ENCODE data around the gene IL7R. TPM values are rescaled to one million over a fixed set of nuclear protein-coding genes. Genes with fewer than 3 reads are reported as not detected.

Gene IL7R
- total and polyA plus RNA-seq, 2 of the 13 experiments (the other 11 are each of a cell fraction or from before 2014, with no cell fraction given): not detected

DNA sequence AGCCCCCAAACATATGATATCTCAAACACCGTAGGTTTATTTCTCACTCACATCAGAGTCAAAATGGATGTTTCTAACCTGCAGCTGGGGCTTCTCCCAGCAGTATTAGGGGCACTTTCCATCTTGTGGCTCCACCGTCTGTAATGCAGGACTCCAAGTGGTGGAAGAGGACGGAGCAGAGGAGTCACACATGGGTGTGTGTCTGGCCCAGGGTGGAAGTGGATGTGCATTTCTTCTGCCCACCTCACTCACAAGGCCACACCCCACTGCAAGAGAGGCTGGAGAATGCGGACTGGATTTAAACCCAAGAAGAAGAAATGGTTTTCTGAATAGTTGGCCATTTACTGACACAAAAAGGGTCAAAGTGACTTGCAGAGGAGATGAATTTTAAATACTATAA, 13.9 kb downstream of the IL7R start (continued):
- TF ChIP-seq, protein P1, sequence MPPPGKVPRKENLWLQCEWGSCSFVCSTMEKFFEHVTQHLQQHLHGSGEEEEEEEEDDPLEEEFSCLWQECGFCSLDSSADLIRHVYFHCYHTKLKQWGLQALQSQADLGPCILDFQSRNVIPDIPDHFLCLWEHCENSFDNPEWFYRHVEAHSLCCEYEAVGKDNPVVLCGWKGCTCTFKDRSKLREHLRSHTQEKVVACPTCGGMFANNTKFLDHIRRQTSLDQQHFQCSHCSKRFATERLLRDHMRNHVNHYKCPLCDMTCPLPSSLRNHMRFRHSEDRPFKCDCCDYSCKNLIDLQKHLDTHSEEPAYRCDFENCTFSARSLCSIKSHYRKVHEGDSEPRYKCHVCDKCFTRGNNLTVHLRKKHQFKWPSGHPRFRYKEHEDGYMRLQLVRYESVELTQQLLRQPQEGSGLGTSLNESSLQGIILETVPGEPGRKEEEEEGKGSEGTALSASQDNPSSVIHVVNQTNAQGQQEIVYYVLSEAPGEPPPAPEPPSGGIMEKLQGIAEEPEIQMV (CRISPR knock-in tag; IDR thresholded peaks at IDR 0.05; ENCODE audit: low read depth): no peak
- no peak for TF ChIP-seq ZNF383 (CRISPR knock-in tag; IDR thresholded peaks at IDR 0.05; ENCODE audit: borderline replicate concordance)
- TF ChIP-seq, protein P2, sequence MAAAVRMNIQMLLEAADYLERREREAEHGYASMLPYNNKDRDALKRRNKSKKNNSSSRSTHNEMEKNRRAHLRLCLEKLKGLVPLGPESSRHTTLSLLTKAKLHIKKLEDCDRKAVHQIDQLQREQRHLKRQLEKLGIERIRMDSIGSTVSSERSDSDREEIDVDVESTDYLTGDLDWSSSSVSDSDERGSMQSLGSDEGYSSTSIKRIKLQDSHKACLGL (CRISPR knock-in tag; IDR thresholded peaks at IDR 0.05): no peak
- TF ChIP-seq ZKSCAN1 (IDR thresholded peaks at IDR 0.05; ENCODE audit: low read length): no peak
- no peak for TF ChIP-seq POLR2AphosphoS5 (IDR thresholded peaks at IDR 0.05; ENCODE audit: low read depth, low read length)
- TF ChIP-seq ZFP62 (CRISPR knock-in tag; IDR thresholded peaks at IDR 0.05): no peak

DNA sequence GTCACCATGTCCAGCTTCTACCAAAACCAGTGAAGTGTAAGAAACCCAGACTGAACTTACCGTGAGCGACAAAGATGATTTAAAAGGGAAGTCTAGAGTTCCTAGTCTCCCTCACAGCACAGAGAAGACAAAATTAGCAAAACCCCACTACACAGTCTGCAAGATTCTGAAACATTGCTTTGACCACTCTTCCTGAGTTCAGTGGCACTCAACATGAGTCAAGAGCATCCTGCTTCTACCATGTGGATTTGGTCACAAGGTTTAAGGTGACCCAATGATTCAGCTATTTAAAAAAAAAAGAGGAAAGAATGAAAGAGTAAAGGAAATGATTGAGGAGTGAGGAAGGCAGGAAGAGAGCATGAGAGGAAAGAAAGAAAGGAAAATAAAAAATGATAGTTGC, 19.8 kb downstream of the IL7R start:
- no peak overlapping the region for H2AFZ ChIP-seq (ENCODE audit: low read length)
- H3K4me2 ChIP-seq (ENCODE audit: low read depth, low read length): no peak overlapping the region
- 77% methylated on average over 2 of the region's 2 CpGs for WGBS (ENCODE audit: low lambda C conversion rate)

More for the DNA sequence above, 19.8 kb downstream of the IL7R start:
- H3K27ac ChIP-seq (ENCODE audit: extremely low read length, insufficient read depth, low read length): no peak overlapping the region
- H3K9me3 ChIP-seq (ENCODE audit: low read length): no peaks in the 10 kb centered on the region
- TF ChIP-seq, protein P3, sequence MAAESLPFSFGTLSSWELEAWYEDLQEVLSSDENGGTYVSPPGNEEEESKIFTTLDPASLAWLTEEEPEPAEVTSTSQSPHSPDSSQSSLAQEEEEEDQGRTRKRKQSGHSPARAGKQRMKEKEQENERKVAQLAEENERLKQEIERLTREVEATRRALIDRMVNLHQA (CRISPR knock-in tag; IDR thresholded peaks at IDR 0.05): no peak
- TF ChIP-seq ZNF775 (CRISPR knock-in tag; IDR thresholded peaks at IDR 0.05; ENCODE audit: borderline replicate concordance): no peak
- TF ChIP-seq, protein P4, sequence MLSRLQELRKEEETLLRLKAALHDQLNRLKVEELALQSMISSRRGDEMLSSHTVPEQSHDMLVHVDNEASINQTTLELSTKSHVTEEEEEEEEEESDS (CRISPR knock-in tag; IDR thresholded peaks at IDR 0.05; ENCODE audit: borderline replicate concordance): no peak
- no peak for TF ChIP-seq ZNF234 (CRISPR knock-in tag; conservative IDR thresholded peaks at IDR 0.05)
- TF ChIP-seq, protein P5, sequence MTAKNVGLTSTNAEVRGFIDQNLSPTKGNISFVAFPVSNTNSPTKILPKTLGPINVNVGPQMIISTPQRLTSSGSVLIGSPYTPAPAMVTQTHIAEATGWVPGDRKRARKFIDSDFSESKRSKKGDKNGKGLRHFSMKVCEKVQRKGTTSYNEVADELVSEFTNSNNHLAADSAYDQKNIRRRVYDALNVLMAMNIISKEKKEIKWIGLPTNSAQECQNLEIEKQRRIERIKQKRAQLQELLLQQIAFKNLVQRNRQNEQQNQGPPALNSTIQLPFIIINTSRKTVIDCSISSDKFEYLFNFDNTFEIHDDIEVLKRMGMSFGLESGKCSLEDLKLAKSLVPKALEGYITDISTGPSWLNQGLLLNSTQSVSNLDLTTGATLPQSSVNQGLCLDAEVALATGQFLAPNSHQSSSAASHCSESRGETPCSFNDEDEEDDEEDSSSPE (CRISPR knock-in tag; IDR thresholded peaks at IDR 0.05): no peak
- TF ChIP-seq ZNF253 (CRISPR knock-in tag; IDR thresholded peaks at IDR 0.05; ENCODE audit: borderline replicate concordance): no peak
- TF ChIP-seq ZNF138 (CRISPR knock-in tag; IDR thresholded peaks at IDR 0.05; ENCODE audit: low read depth): no peak
- TF ChIP-seq SRSF1 (optimal IDR thresholded peaks at IDR 0.05; ENCODE audit: low read depth, low read length): no peak
- no peak for TF ChIP-seq NBN (conservative IDR thresholded peaks at IDR 0.05)
- TF ChIP-seq, protein P6, sequence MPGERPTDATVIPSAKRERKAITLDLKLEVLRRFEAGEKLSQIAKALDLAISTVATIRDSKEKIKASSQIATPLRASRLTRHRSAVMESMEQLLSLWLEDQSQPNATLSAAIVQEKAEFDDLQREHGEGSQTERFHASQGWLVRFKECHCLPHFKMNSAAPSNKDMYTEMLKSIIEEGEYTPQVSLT (CRISPR knock-in tag; IDR thresholded peaks at IDR 0.05; ENCODE audit: borderline replicate concordance, low read depth): no peak
- TF ChIP-seq ZNF121 (CRISPR knock-in tag; IDR thresholded peaks at IDR 0.05): no peak
- TF ChIP-seq, protein P7, sequence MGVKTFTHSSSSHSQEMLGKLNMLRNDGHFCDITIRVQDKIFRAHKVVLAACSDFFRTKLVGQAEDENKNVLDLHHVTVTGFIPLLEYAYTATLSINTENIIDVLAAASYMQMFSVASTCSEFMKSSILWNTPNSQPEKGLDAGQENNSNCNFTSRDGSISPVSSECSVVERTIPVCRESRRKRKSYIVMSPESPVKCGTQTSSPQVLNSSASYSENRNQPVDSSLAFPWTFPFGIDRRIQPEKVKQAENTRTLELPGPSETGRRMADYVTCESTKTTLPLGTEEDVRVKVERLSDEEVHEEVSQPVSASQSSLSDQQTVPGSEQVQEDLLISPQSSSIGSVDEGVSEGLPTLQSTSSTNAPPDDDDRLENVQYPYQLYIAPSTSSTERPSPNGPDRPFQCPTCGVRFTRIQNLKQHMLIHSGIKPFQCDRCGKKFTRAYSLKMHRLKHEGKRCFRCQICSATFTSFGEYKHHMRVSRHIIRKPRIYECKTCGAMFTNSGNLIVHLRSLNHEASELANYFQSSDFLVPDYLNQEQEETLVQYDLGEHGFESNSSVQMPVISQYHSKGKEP (CRISPR knock-in tag; IDR thresholded peaks at IDR 0.05): no peak
- TF ChIP-seq ZNF335 (CRISPR knock-in tag; IDR thresholded peaks at IDR 0.05): no peak
- DNase-seq (ENCODE audit: low spot score): no peak
- H3K79me2 ChIP-seq (ENCODE audit: insufficient read depth, low read length): no peaks in the 10 kb centered on the region
- no peaks in the 10 kb centered on the region for H3K4me1 ChIP-seq (ENCODE audit: insufficient read depth, low read length)
- in situ Hi-C loops (cut with HindIII; ENCODE audit: extremely low pct_ligation_motif_present, low pct_unique_long_range_greater_than_20kb): no loop called here
- ChIA-PET CTCF (ENCODE audit: low intra/inter-chr PET ratio, low total read pairs) (no interaction called here), POLR2A (no interaction called here)
- BruUV-seq (replicated peaks): no TSS peak
- H3K36me3 ChIP-seq (replicated peaks in 1 of 2; ENCODE audit: control insufficient read depth in 1 of 2, insufficient read depth in 2 of 2, low read length in 2 of 2): no peaks in the 10 kb centered on the region
- H3K27me3 ChIP-seq (ENCODE audit: control insufficient read depth in 1 of 2, insufficient read depth in 2 of 2, low read length in 2 of 2): no peaks in the 10 kb centered on the region
- no peak for ATAC-seq
- no peak overlapping the region for H3K4me3 ChIP-seq (replicated peaks in 1 of 3; ENCODE audit: insufficient read depth in 1 of 3, low read depth in 2 of 3, low read length in 3 of 3)
- H3K9ac ChIP-seq (ENCODE audit: insufficient read depth, low read depth, low read length): no peak overlapping the region
- intact Hi-C loops (cut with micrococcal nuclease; ENCODE audit: unreplicated experiment): no loop called here
- FAIRE-seq: no peak
- no peaks in the 10 kb centered on the region for H4K20me1 ChIP-seq (ENCODE audit: insufficient read depth, low read length)

All from HepG2 (cell line).